ENCODE data around the gene ANKS3. TPM values are rescaled to one million over a fixed set of nuclear protein-coding genes. Genes with fewer than 3 reads are reported as not detected.

The ANKS3 gene
- total RNA-seq, 4 donors from 2014 or later: 2.4 to 51.7 (median 33.1) TPM

DNA sequence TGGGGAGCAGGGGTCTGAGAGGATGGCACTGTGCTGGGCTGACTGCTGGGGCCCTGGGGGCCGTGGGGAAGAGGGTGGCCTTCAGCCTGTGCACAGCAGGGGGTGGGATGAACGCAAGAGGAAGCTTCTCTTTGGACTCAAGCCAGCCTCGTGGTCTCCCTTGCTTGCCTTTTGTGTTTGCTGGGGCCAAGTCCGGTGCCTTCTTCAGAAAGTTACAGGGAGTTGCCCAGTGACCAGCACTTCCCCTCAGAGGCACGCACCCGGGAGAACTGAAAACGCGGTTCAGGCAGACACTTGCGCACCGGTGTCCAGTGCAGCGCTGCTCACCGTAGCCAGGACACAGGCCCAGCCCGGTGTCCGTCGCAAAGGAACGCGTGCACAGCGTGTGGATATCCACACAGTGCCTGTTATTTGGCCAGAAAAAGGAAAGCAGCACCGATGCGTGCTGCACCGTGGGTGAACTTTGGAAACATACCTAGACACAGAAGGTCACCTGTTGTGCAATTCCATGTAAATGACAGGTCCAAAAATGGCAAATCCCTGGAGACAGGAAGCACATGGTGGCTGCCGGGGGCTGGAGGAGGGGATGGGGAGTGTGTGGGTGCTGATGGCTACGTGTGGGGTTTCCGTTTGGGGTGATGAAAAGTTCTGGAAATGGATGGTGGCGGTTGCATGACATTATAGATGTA lies 70.2 kb downstream of the ANKS3 start:
- Histone ChIP-seq H3K4me3 (no peak overlapping the region), H3K27ac (no peak overlapping the region), H3K36me3 (no peaks in the 10 kb centered on the region), H3K27me3 (no peaks in the 10 kb centered on the region), H3K4me1 (peaks cover 0 to 12% of the 10 kb centered on the region in 2 donors), H3K9me3 (no peaks in the 10 kb centered on the region)
- no peak for TF ChIP-seq POLR2A (IDR thresholded peaks at IDR 0.05)
- TF ChIP-seq, protein P1, sequence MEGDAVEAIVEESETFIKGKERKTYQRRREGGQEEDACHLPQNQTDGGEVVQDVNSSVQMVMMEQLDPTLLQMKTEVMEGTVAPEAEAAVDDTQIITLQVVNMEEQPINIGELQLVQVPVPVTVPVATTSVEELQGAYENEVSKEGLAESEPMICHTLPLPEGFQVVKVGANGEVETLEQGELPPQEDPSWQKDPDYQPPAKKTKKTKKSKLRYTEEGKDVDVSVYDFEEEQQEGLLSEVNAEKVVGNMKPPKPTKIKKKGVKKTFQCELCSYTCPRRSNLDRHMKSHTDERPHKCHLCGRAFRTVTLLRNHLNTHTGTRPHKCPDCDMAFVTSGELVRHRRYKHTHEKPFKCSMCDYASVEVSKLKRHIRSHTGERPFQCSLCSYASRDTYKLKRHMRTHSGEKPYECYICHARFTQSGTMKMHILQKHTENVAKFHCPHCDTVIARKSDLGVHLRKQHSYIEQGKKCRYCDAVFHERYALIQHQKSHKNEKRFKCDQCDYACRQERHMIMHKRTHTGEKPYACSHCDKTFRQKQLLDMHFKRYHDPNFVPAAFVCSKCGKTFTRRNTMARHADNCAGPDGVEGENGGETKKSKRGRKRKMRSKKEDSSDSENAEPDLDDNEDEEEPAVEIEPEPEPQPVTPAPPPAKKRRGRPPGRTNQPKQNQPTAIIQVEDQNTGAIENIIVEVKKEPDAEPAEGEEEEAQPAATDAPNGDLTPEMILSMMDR (IDR thresholded peaks at IDR 0.05): no peak
- no peak for DNase-seq
- intact Hi-C loops (cut with DNase I; ENCODE audit: low total_unique reads): no loop called here

GRCh38 chr16:4663465-4663776 lies 70.7 kb downstream of the ANKS3 start:
- Histone ChIP-seq H3K4me3 (no peak overlapping the region), H3K36me3 (no peaks in the 10 kb centered on the region), H3K4me1 (peaks cover 0 to 12% of the 10 kb centered on the region in 2 donors), H3K27me3 (no peaks in the 10 kb centered on the region), H3K9me3 (no peaks in the 10 kb centered on the region), H3K27ac (no peak overlapping the region)
- intact Hi-C loops (cut with DNase I; ENCODE audit: low total_unique reads): no loop called here
- TF ChIP-seq POLR2A (IDR thresholded peaks at IDR 0.05): no peak
- TF ChIP-seq, protein P1 (IDR thresholded peaks at IDR 0.05): no peak
- DNase-seq: no peak

DNA sequence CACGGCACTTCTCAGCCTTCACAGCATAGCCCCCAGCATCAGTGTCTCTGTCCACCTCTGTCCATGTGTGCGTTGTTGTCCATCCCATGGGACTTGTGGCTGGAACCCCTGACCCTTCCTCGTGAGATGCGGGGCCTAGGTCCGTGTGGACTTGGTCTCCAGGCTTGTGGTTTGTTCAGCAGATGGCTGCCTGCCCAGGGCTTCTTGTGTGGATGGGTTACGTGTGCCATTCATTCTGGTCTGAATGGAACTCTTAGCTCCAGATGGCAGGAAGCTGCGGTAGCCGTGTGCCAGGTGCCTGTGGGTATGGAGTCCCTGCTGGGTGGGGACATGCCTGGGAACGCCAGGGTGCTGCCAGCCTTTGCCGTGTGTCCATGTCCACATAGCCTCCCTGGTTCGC lies 72.4 kb downstream of the ANKS3 start:
- no peaks in the 10 kb centered on the region for H3K36me3 ChIP-seq

GRCh38 chr16:4660454-4661007 lies 73.5 kb downstream of the ANKS3 start:
- intact Hi-C loops (cut with DNase I; ENCODE audit: low total_unique reads): no loop called here
- no peak overlapping the region for H3K4me3 ChIP-seq
- no peaks in the 10 kb centered on the region for H3K27me3 ChIP-seq
- TF ChIP-seq POLR2A (IDR thresholded peaks at IDR 0.05): no peak
- TF ChIP-seq, protein P1 (IDR thresholded peaks at IDR 0.05): no peak
- H3K36me3 ChIP-seq: no peaks in the 10 kb centered on the region
- H3K4me1 ChIP-seq: peaks cover 0 to 12% of the 10 kb centered on the region in 2 donors
- H3K27ac ChIP-seq: peak overlapping the region; percentile 22 to 59
- no peaks in the 10 kb centered on the region for H3K9me3 ChIP-seq
- peak; percentile 71 to 78 for DNase-seq

More for the DNA sequence above, 72.4 kb downstream of the ANKS3 start:
- no peak overlapping the region for H3K27ac ChIP-seq
- peaks cover 0 to 12% of the 10 kb centered on the region in 2 donors for H3K4me1 ChIP-seq
- H3K27me3 ChIP-seq: no peaks in the 10 kb centered on the region
- no peak overlapping the region for H3K4me3 ChIP-seq
- intact Hi-C loops (cut with DNase I; ENCODE audit: low total_unique reads): no loop called here
- no peak for DNase-seq
- H3K9me3 ChIP-seq: no peaks in the 10 kb centered on the region
- TF ChIP-seq, protein P1 (IDR thresholded peaks at IDR 0.05): no peak
- TF ChIP-seq POLR2A (IDR thresholded peaks at IDR 0.05): no peak
